GM19455 (cell line): ENCODE data around the gene SDC4.

Source experiments
- ATAC-seq: cut with Tn5 transposase; IDR thresholded peaks from one replicate; pipeline ENCODE4 v1.9.1; 2021; ENCODE audit not compliant: unreplicated experiment

The SDC4 gene, protein sequence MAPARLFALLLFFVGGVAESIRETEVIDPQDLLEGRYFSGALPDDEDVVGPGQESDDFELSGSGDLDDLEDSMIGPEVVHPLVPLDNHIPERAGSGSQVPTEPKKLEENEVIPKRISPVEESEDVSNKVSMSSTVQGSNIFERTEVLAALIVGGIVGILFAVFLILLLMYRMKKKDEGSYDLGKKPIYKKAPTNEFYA

DNA sequence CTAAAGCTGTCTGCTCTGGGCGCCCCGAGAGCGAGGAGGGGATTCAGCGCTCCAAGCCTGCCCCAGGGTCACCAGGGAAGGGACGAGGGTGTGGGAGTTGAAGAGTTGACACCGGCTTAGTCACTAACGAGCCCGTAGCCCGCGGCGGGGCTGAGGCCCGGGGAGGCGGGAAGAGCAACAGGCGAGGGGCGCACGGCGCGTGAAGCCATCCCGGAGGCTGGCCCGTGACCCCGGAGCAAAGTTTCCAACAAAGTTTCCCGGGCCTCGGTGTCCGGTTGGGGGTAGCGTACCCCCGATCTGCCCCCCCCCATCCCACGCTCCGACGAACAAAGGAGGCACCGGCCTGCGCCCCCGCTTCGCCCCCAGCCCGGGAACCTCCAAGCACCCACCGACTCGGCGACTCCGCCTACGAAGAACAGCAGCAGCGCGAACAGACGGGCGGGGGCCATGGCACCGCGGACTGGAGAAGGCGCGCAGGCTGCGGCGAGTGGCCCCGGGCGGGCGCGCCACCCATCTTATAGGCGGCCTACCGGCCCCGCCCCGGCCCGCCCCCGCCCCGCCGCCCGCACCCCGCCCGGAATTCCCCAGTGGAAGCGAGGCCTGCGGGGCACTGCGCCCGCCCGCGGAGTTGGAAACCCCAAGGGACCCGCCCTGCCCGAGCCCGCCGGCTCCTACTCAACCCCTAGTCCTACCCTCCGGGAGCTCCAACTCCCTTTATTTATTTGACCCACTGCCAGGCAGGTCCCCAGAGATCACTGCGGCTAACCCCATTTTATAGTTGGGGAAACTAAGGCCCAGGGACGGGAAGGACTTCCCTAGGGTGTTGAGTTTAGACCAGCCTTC, at the start of gene SDC4:
Gene SDC4, minus strand, starts transcription at position 489 of the 843 bp plus-strand sequence. Its CDS starts 40 bp downstream, at position 449.
- no peak for ATAC-seq

DNA sequence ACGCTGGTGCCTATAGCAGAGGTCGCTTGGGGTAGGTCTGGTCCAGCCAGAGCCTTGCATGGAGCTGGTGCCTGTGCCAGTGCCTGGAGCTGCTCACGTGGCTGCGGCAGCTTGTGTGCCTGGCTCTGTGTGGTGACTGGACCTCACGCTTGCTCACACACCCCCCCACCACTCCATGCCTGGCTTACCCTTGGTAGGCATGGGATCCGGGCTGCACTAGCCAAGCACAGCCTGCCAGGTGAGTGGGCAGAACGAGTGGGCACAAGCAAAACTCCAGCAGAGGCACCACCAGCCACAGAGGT, 46.8 kb upstream of the SDC4 start:
- no peak for ATAC-seq

DNA sequence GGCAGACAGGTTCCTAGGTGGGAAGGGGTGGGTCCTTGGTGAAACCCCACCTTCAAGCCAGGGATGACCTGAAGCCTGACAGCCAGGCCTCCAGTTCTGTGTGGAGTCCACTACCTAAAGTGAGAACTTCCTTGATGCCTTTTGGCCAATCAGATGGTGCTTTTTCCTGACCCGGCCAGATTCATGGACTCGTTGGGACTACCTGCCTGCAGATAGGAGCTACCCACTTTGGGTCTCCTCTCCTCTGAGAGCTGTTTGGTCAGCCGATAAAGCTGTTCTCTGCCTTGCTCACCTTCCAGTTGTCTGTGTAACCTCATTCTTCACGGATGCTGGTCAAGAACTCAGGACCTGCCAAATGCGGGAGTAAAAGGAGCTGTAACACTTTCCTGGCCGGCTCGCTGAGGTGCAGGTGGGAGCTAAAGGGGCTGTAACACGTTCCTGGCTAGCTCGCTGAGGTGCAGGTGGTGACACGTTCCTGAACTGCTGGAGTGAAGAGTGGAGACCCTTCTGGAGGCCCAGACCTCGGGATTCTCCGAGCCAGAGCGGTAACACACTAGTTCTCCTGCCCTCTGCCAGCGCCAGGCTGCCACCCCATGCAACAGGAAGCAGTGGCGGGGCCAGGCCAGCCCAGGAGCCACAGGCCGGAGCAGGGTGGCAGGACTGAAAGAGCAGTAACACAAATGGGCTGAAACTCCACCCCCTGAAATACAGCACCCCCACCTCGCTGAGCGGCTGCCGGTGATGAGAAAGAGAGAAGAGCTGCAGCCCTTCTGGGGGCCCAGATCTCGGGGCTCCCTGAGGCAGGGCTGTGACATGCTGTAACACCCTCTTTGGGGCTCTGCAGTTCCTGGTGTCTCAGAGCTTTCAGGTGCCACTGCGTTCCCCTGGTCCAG, 46.2 kb upstream of the SDC4 start:
- no peak for ATAC-seq

DNA sequence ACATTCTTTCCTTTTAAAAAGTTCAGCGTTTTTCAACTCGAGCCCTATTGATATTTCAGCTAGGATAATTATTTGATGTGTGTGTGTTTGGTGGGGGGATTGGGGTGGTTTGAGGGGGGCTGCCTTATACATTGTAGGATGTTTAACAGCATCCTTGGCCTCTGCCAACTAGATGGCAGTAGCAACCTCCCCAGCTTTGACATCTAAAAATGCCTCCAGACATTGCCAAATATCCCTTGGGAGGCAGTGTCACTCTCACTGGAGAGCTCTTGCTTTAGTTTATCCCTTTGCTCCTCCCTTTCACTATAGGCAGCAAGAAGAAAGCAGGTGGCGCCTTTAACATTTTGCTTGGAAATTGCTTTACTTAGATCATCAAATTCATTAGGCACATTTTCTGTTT, 44.5 kb upstream of the SDC4 start:
- ATAC-seq = no peak

DNA sequence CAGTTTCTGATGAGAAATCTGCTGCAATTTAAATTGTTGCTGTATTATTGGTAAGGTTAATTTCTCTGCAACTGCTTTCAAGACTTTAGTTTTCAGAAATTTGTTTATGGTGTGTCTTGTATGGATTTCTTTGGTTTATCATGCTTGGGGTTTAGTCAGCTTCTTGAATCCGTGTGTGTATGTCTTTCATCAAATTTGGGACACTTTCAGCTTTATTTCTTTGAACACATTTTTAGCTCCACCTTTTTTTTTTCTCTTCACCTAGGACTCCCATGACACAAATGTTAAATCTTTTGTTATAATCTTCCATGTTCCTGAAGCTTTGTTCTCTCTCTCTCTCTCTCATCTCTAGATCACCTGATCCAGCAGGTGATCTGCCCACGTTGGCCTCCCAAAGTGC, 43.3 kb upstream of the SDC4 start:
- ATAC-seq = no peak

DNA sequence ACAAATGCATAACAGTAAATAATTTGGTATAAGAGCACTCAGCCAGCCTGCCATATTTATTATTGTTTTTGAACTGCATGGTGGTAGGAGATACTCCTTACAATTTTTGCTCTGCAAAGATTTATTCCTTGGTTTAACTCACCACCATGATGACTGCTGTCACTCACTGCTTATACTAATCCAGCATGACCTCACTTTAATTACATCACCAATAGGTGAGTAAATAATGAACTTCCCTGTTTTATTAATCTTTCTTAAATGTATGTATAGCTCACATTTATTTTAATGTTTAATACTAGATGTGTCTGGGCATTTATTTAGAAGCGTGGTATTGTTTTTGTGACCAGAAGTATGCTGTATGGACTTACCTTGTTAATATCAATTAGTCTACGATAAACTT, 42.7 kb upstream of the SDC4 start:
- no peak for ATAC-seq

DNA sequence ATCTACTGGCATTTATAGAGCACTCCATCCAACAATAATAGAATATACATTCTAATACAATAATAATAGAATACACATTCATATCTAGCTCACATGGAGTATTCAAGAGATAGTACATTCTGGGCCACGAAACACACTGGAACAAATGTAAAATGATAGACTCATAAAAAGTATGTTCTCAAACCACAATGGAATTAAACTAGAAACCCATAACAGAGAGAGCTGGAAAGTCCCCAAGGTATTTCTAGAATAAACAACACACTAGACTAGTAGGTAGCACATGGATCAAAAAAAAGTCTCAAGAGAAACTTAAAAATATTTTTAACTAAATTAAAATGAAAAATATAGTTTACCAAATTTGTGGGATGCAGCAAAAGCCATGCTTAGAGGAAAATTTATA, 39.0 kb upstream of the SDC4 start:
- ATAC-seq = no peak

DNA sequence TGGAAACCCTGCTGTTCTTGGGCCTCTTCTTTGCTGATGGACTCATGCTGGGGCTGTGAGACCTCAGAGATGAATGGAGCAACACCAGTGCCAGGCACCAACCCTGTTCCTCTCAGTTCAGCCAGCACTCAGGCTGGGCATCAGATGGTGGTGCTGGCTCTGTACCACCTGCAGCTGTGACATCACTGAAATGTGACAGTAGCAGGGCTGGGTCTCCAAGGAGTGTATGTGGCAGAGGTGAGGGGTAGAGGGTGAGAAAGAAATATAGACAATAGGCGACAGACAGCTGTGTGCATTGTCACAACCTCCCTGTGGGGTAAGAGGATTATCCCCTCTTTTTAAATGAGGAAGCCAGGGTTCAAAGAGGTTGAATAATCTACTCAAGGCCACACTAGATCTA, 30.0 kb upstream of the SDC4 start, which contains the start of gene TP53TG5:
Gene TP53TG5, minus strand, starts transcription at position 135 of the 400 bp plus-strand sequence. Its CDS starts 89 bp downstream, at position 46.
- no peak for ATAC-seq

DNA sequence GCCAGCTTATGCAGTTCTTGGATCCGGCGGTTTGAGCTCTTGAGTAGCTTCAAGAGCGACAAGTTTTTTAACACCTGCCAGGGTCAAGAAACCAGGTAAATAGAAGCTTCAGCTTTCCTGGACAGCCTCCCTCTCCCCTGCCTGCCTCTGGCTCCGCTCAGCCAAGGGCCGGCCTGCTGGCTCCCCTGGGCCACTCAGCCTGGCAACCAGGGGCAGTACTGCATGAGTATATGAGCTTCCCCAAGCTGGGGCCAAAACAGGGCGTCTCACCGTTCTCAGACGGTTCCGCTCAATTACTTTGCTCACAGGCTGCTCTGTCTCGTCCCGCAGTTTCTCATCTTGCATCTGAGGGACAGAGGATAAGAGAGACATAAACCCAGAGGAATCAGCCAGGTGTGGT, 29.0 kb upstream of the SDC4 start:
- ATAC-seq = no peak

DNA sequence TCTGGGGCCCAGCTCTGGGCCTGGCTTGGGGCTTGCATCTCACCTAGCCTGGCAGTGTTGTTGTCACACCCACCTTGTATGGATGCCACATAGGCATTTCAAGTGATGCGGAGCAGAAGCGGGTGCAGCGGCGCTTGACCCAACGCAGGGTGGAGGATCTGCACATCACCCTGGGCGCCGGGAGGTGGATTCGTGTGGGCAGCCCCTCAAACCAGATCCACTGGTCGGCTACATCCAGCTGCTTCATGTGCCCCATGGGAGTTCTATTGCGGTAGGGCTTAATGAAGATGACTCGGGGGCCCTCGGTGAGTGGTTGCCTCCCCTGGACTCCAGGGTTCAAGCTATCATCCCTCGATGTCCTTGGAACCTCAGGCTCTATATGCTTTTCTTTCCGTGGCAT, 26.7 kb upstream of the SDC4 start:
- no peak for ATAC-seq

DNA sequence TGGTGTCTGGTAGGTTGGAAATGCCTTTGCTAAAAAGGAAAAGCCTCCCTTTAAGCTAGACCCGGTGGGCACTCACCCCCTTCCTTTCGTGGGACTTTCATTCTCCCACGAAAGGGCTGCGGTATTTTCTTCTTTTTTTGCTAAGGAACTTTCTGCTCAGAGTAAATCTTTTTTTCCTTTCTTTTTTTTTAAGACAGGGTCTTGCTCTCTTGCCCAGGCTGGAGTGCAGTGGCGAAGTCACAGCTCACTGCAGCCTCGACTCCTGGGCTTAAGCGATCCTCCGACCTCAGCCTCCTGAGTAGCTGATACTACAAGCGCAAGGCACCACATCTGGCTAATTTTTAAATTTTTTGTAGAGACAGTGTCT, 25.9 kb upstream of the SDC4 start:
- ATAC-seq = no peak

DNA sequence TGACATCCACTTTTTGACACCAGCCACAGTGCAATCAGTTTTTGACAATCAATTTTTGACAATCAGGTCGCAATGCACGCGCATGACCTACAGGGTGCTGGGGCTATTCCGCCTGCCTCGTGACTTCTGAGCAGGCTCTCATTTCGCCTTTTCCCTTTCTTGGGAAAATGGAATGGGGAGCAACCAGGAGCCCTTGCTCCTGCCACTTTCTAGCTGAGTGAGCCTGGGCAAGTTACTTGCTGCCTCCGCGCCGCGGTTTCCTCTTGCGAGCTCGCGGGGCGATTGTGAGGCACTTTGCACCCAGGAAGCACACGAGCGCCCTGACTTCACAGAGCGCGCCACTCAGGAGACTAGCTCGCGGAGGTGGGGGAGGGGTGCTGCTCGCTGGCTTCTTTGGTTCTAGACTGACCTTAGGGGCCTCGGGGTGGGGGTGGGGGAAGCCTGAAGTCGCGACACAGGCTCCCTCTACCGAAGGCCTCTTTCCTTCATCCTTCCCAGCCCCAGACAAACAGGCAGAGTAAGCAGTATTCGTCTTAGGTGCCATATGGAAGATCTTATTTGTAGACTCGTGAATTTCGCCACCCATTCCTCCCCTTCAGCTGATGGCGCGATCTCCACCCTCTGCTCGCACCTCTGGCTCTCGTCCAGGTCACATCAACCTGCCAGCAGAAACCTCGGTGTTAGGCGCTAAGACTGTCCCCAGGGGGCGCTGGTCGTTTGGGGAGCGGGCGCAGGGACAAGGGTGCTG, 25.3 kb upstream of the SDC4 start:
- peak; percentile 67 for ATAC-seq

DNA sequence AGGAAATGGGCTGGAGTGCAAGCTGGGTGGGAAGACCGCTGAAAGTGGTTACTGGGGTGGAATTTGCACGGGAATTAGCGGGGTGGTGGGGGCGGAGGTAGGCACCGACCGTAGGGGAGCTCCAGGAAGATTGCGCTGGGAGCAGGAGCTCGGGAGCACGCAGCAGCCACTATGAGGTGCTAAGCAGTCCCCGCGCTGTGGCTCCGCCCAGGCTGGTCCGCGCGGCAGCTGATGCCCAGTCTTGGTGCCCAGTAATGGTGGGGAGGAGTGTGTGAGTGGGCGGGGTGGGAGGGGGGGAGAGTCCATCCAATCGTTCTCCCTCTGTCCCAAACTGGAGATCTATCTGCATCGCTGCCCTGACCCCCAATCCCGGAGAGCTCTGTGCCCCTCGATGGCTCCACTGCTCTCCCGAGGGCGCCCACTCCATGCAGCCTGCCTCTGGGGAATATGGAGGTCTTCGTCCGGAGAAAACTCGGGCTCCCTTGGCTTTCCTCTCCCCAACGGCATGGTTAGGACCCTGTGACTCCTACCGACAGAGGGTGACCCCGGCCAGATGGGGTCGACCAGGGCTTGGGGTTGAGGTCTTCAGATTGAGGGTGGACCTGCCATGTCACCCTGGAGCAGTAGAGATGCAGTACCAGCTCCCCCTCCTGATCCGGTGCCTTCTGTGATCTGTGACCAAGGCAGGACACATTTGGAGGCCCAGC, 24.6 kb upstream of the SDC4 start:
- no peak for ATAC-seq

DNA sequence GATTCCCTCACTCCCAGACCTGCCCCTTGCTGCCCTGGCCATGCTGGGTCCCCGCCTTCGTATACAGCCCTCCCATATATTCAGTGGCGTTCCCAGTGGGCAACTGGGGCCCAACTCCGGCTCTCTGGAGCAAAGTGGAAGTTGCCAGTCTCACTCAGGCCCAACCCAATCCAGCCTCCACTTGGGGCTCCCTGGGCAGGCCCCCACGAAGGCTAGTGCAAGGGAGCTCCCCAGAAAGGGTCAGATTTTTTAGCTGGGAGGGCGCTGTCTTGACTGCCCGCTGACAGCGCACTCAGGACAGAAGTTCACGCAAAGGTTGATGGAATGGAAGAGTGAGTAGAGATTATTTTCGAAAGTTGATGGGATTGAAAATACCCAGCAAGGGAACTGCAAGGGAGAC, 24.0 kb upstream of the SDC4 start:
- ATAC-seq = no peak

DNA sequence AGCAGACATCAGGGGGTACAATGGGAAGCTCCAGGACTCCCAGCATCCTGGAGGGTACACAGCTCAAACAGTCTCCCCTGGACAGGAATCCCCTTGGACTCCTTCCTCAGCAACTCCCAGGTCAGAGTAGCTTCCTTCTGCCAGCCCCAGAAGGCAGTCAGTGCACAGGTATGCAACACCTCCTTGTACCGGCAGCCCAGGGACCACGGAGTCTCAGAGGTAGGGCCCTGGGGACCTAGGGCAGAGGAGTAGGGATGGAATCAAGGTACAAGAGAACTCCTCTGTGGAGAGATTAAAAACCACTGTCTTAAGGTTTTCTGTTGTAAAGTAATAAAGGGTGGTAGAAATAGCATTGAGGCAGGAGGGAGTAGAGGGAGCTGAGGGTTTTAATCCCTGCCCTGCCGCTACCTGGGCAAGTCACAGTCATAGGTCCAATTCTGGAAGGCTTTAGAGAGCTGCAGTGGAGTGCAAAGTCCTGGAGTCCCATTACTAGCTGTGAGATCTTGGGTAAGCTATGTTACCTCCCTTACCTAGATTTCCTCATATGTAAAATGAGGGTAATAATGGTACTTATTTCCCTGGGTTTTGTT, 22.4 kb upstream of the SDC4 start:
- no peak for ATAC-seq

DNA sequence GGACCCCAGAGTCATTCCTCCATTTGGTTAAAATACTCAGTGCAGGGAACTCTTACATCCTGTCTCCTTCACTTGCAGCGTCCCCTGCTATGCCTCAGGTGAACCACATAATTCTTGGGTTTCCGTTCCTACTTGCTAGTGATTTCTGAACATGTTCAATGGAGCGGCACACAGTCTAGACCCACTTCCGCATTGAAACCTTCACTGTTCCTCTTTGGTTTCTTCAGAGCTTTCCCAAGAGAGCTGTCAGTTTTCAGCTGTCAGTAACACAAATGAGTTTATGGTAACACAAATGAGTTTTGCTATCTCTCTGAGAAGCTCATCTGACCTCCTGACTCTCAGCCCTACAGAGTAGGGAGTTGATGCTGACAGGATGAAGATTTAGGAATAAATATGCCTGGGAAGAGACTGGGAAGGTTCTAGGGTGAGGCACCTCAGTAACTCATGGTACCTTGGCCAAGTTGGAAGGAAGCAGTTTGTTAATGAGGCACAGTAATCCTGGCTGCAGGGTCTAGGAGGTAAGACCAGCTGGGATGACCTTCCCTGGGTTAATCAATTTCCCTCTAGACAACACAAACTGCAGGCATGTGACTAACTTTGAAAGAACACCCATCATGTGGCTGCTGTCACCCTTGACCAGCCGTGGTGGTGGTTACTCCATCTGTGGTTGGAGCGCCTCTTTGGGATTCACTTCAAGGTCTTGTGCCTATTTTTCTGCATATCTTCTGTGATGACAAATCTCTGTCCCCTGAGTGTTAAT, 20.2 kb upstream of the SDC4 start:
- peak; percentile 75 for ATAC-seq

DNA sequence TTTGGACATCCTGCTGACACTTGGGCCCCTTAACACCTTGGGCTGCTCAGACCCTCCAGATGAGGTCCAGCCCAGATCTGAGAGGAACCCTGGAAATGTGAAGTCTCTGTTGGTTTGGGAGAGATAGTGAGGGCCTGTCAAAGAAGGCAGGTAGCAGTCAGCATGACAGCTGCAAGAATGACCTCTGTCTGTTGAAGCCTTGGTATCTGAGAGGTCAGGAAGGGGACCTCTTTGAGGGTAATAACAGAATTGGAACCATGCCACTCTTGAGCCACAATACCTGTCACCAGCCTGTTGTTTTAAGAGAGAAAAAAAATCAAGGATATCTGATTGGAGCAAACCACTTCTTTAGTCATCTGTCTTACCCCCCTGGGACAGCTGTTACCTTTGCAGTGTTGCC, 18.9 kb upstream of the SDC4 start:
- no peak for ATAC-seq

DNA sequence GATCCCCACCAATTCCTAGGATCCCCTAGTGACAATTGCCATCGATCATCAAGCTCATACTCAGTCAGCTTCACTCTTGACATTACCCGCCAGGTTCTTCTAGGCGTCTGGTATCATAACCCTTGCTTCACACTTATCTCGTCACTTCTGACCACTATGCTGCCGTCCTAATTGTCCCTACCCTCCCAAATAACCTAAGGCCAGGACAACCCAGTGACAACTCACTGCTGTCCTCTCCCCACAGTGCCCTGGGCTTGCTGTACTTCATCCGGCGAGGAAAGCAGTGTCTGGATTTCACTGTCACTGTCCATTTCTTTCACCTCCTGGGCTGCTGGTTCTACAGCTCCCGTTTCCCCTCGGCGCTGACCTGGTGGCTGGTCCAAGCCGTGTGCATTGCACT, 18.4 kb upstream of the SDC4 start:
- ATAC-seq = no peak

DNA sequence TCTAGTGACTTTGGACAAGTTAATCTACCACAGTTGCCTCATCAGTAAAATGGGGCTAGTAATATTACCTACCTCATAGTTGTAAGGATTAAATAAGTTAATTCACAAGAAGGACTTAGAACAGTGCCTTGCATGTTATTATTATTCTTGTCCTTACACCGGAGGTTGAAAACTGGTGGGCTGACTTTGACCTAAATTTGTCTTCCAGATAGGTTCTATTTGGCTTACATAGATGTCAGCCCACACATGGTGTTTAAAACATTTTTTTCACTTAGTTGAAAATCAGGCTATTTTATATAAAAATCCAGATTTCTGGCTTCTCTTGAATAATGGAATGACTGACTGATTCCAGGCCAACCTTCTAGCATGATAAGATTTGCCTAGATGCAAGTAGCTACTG, 18.0 kb upstream of the SDC4 start:
- no peak for ATAC-seq
